HepG2 (cell line): ENCODE data around the gene PREX1. TPM values are rescaled to one million over a fixed set of nuclear protein-coding genes. Genes with fewer than 3 reads are reported as not detected.
A peak's percentile ranks its signal among the peaks of the same experiment; 100 is the strongest.

ENCODE experiments used
- FOXA1 ChIP-seq, 2 experiments: fragments of 450-650 bp in 1 of 2; sonication (generic) in 1 of 2; formaldehyde crosslinking in 1 of 2; IDR thresholded peaks; 2 replicates each; pipeline versions ENCODE4 v1.4.0 to v1.6.1; 2016 to 2020; ENCODE audit warnings: missing genetic modification reagents in 1 of 2
- FOXC1 ChIP-seq: sonication (generic); formaldehyde crosslinking; IDR thresholded peaks from 2 replicates; pipeline ENCODE4 v1.8.0; 2022; ENCODE audit warnings: mild to moderate bottlenecking, missing genetic modification reagents, borderline replicate concordance
- GABPB1 ChIP-seq: IDR thresholded peaks from 2 replicates; pipeline ENCODE4 v1.6.1; 2016; ENCODE audit warnings: mild to moderate bottlenecking, missing genetic modification reagents, moderate library complexity, missing compliant biosample characterization
- HES4 ChIP-seq: sonication (generic); formaldehyde crosslinking; IDR thresholded peaks from 2 replicates; pipeline ENCODE4 v1.9.0; 2021; ENCODE audit warnings: mild to moderate bottlenecking, missing genetic modification reagents, borderline replicate concordance
- IKZF4 ChIP-seq: sonication (generic); formaldehyde crosslinking; IDR thresholded peaks from 2 replicates; pipeline ENCODE4 v1.5.1; 2020; ENCODE audit warnings: borderline replicate concordance, mild to moderate bottlenecking, low read depth, missing genetic modification reagents; ENCODE audit errors: not compliant biosample characterization
- JDP2 ChIP-seq: sonication (generic); formaldehyde crosslinking; IDR thresholded peaks from 2 replicates; pipeline ENCODE4 v1.8.1; 2022; ENCODE audit warnings: missing genetic modification reagents, borderline replicate concordance
- MTA1 ChIP-seq: sonication (generic); formaldehyde crosslinking; IDR thresholded peaks from 2 replicates; pipeline ENCODE4 v1.4.0; 2020; ENCODE audit warnings: missing genetic modification reagents, mild to moderate bottlenecking, borderline replicate concordance
- NR3C1 ChIP-seq: sonication (generic); formaldehyde crosslinking; IDR thresholded peaks from 2 replicates; pipeline ENCODE4 v1.4.0; 2020; ENCODE audit warnings: missing genetic modification reagents
- RARG ChIP-seq: sonication (generic); formaldehyde crosslinking; IDR thresholded peaks from 2 replicates; pipeline ENCODE4 v1.4.0; 2020; ENCODE audit warnings: low read depth, mild to moderate bottlenecking, missing genetic modification reagents
- XRCC5 ChIP-seq: fragments of 200-400 bp; formaldehyde crosslinking; optimal IDR thresholded peaks from 2 replicates; pipeline ENCODE3; 2017; ENCODE audit warnings: mild to moderate bottlenecking, low read length
- ZBTB14 ChIP-seq: sonication (generic); formaldehyde crosslinking; IDR thresholded peaks from 2 replicates; pipeline ENCODE4 v1.4.0; 2020; ENCODE audit warnings: missing genetic modification reagents
- ZBTB33 ChIP-seq: sonication (generic); formaldehyde crosslinking; IDR thresholded peaks from 2 replicates; pipeline ENCODE4 v1.4.0; 2020; ENCODE audit warnings: missing genetic modification reagents
- ZFX ChIP-seq: sonication (generic); formaldehyde crosslinking; IDR thresholded peaks from 2 replicates; pipeline ENCODE4 v1.4.0; 2020; ENCODE audit warnings: mild to moderate bottlenecking, low read depth, missing genetic modification reagents, moderate library complexity
- ZFY ChIP-seq: sonication (generic); formaldehyde crosslinking; IDR thresholded peaks from 2 replicates; pipeline ENCODE4 v1.4.0; 2020; ENCODE audit warnings: missing genetic modification reagents
- ZNF547 ChIP-seq: sonication (generic); formaldehyde crosslinking; IDR thresholded peaks from 2 replicates; pipeline ENCODE4 v1.5.1; 2020; ENCODE audit warnings: mild to moderate bottlenecking, missing genetic modification reagents
- ZNF563 ChIP-seq: sonication (generic); formaldehyde crosslinking; IDR thresholded peaks from 2 replicates; pipeline ENCODE4 v1.8.0; 2022; ENCODE audit warnings: mild to moderate bottlenecking, moderate library complexity, missing genetic modification reagents
- ZNF777 ChIP-seq: sonication (generic); formaldehyde crosslinking; IDR thresholded peaks from 2 replicates; pipeline ENCODE4 v1.4.0; 2020; ENCODE audit warnings: missing genetic modification reagents
- ZNF782 ChIP-seq: sonication (generic); formaldehyde crosslinking; IDR thresholded peaks from 2 replicates; pipeline ENCODE4 v1.4.0; 2020; ENCODE audit warnings: missing genetic modification reagents, mild to moderate bottlenecking, borderline replicate concordance
- ZNF800 ChIP-seq: sonication (generic); formaldehyde crosslinking; IDR thresholded peaks from 2 replicates; pipeline ENCODE4 v1.4.0; 2020; ENCODE audit warnings: missing genetic modification reagents
- ZSCAN22 ChIP-seq: sonication (generic); formaldehyde crosslinking; IDR thresholded peaks from 2 replicates; pipeline ENCODE4 v1.4.0; 2020; ENCODE audit warnings: mild to moderate bottlenecking, missing genetic modification reagents
- polyA plus RNA-seq, 8 experiments: library from polyadenylated mRNA; depleted of rRNA in 3 of 8; stranded (reverse) in 7 of 8; unstranded in 1 of 8; fragments of >200 nt; fragmentation: Illumina TruSeq in 4 of 8; extraction: Trizol in 4 of 8; gene quantifications; 2 replicates each; pipeline versions ENCODE4 v1.2.1 to v1.2.3, GENCODE V29; 2011 to 2016; ENCODE audit warnings: low read depth in 4 of 8, missing spikeins in 1 of 8, mixed read lengths in 1 of 8; ENCODE audit not compliant: insufficient read depth in 1 of 8
- total RNA-seq, 5 experiments: library from RNA; depleted of rRNA; stranded (reverse); fragments of >200 nt; fragmentation: Illumina TruSeq; extraction: Trizol; gene quantifications; 2 replicates each; pipeline ENCODE4 v1.2.3, GENCODE V29; 2016; ENCODE audit warnings: low read depth in 1 of 5
- TF ChIP-seq, protein P1 (sequence below): sonication (generic); formaldehyde crosslinking; conservative IDR thresholded peaks from 2 replicates; pipeline ENCODE4 v1.8.0; 2022; ENCODE audit warnings: mild to moderate bottlenecking, moderate library complexity, missing genetic modification reagents

Gene PREX1
- total and polyA plus RNA-seq, 2 of the 13 experiments (the other 11 are each of a cell fraction or from before 2014, with no cell fraction given) = 0.02 to 0.04 TPM

DNA sequence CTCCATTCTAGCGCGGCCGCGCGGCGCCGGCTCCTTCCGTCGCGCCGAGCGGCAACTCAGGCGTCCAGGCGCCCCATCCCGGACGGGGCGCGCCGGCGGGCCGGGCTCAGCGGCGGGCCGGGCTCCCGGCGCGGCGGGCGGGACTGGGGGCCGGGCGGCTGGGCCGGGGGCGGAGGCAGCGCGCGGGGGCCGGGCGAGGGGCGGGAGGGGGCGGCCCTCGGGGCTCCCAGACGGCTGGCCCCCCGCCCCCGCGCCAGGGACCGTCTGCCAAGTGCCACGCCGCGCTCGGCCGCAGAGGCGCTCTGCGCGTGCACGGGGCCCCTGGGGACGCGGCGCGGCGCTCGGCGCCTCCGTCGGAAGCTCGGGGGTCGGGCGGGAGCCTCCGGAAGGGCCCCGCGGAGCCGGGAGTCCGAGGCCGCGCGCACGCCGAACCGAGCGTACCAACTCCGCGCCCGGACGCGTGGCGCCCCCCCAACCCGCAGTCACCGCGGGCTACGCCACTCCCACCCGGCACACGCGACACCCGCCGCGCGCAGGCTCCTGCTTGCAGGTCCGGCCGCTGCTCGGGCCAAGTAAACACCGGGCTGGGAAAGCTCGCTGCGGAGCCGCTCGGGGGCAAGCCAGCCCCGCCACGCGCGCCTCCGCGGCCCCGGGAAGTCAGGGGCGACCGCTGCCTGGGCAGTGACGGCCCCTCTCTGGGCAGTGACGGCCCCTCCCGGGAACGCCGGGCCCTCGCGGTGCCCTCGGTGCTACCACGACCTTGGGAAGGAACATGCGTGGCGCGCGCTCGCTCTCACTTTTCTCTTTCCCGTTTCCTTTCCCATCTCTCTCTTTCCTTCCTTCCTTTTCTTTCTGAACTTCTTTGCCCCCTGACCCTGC lies at the start of gene PREX1 (continued):
- TF ChIP-seq ZFX (0 out of 2 replicates have a peak, but pooled peaks have one; percentile 27), RARG (CRISPR knock-in tag) (no peak), ZNF547 (0 out of 2 replicates have a peak, but pooled peaks have one; percentile 43), ZBTB14 (CRISPR knock-in tag) (peak; percentile 82), ZNF563 (CRISPR knock-in tag) (0 out of 2 replicates have a peak, but pooled peaks have one; percentile 27), ZNF800 (CRISPR knock-in tag) (peak; percentile 88; the same call in 1 of the 2 replicates), FOXA1 (IDR thresholded peaks at IDR 0.05) (no peak), FOXA1 (CRISPR knock-in tag; IDR thresholded peaks at IDR 0.05) (peak; percentile 61), ZNF777 (peak; percentile 96), ZBTB33 (CRISPR knock-in tag) (no peak), IKZF4 (CRISPR knock-in tag) (peak; percentile 60), ZFY (peak; percentile 12; the same call in 1 of the 2 replicates), GABPB1 (CRISPR knock-in tag) (0 out of 2 replicates have a peak, but pooled peaks have one; percentile 13), MTA1 (0 out of 2 replicates have a peak, but pooled peaks have one; percentile 36), JDP2 (CRISPR knock-in tag) (no peak), ZNF782 (CRISPR knock-in tag) (no peak), HES4 (CRISPR knock-in tag) (peak; percentile 27; the same call in 1 of the 2 replicates), NR3C1 (CRISPR knock-in tag) (no peak), ZSCAN22 (no peak), FOXC1 (no peak), XRCC5 (peak; percentile 51)
- TF ChIP-seq, protein P1, sequence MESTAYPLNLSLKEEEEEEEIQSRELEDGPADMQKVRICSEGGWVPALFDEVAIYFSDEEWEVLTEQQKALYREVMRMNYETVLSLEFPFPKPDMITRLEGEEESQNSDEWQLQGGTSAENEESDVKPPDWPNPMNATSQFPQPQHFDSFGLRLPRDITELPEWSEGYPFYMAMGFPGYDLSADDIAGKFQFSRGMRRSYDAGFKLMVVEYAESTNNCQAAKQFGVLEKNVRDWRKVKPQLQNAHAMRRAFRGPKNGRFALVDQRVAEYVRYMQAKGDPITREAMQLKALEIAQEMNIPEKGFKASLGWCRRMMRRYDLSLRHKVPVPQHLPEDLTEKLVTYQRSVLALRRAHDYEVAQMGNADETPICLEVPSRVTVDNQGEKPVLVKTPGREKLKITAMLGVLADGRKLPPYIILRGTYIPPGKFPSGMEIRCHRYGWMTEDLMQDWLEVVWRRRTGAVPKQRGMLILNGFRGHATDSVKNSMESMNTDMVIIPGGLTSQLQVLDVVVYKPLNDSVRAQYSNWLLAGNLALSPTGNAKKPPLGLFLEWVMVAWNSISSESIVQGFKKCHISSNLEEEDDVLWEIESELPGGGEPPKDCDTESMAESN (CRISPR knock-in tag) = 0 out of 2 replicates have a peak, but pooled peaks have one; percentile 17
